HUES6 (cell line): ENCODE measurements around the gene TOGARAM2.
"Not testable (repeated sequence)": the region's sequence is repeated elsewhere in the genome, so short reads cannot be mapped to it uniquely, and the experiment has no call there.

Source experiments
- H3K27ac ChIP-seq: 2 replicates; pipeline ENCODE4 v1.7.0; 2013; ENCODE audit warnings: low read depth, mild to moderate bottlenecking, low read length, inconsistent platforms
- H3K27me3 ChIP-seq: 2 replicates; pipeline ENCODE4 v1.6.1; 2013; ENCODE audit warnings: low read length; ENCODE audit not compliant: control insufficient read depth, insufficient read depth
- H3K36me3 ChIP-seq: 2 replicates; pipeline ENCODE4 v1.6.1; 2013; ENCODE audit warnings: low read length; ENCODE audit not compliant: control insufficient read depth, insufficient read depth
- H3K4me1 ChIP-seq: 2 replicates; pipeline ENCODE4 v1.6.1; 2013; ENCODE audit warnings: low read length; ENCODE audit not compliant: control insufficient read depth, insufficient read depth
- H3K4me3 ChIP-seq: 2 replicates; pipeline ENCODE4 v1.5.1; 2013; ENCODE audit warnings: low read depth, low read length
- H3K9ac ChIP-seq: one replicate; pipeline ENCODE4 v1.6.1; 2013; ENCODE audit warnings: mild to moderate bottlenecking, low read length
- H3K9me3 ChIP-seq: 2 replicates; pipeline ENCODE4 v1.6.1; 2013; ENCODE audit warnings: low read depth, low read length; ENCODE audit not compliant: control insufficient read depth, insufficient read depth

TOGARAM2 gene

GRCh38 chr2:28977176-28977875 lies 3.8 kb upstream of the TOGARAM2 start:
- peaks cover 5% of the 10 kb centered on the region; the same call in 1 of the 2 replicates for H3K4me1 ChIP-seq
- H3K4me3 ChIP-seq: no peak overlapping the region
- H3K27me3 ChIP-seq: no peaks in the 10 kb centered on the region
- no peaks in the 10 kb centered on the region for H3K36me3 ChIP-seq
- no peak overlapping the region for H3K9ac ChIP-seq
- peaks cover 2% of the 10 kb centered on the region; the same call in 1 of the 2 replicates for H3K9me3 ChIP-seq
- H3K27ac ChIP-seq: no peak overlapping the region

GRCh38 chr2:28978001-28978400 lies 3.1 kb upstream of the TOGARAM2 start:
- not testable (repeated sequence) for H3K27me3 ChIP-seq, H3K9ac ChIP-seq, H3K9me3 ChIP-seq, H3K27ac ChIP-seq, H3K4me1 ChIP-seq, H3K4me3 ChIP-seq, H3K36me3 ChIP-seq

DNA sequence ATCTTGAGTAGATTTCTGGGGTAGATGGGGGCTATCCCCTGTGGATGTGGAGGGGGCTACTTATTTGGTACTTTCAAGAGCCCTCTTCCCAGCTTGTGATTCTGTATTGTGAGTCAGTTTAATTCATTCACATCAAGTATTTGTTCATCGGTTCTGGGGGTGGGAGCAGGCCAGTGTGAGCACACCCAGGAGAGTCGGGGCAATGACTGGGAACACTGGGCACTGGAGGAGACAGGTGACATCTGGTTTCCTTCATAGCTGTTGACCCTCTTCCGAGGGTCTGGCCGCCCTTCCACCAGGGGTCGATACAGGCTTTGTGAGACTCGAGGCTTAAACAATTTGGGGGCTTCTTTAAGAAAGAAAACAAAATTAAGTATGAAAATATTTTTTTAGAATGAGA lies 2.5 kb upstream of the TOGARAM2 start:
- no peaks in the 10 kb centered on the region for H3K27me3 ChIP-seq
- no peaks in the 10 kb centered on the region for H3K36me3 ChIP-seq
- no peak overlapping the region for H3K4me3 ChIP-seq
- no peak overlapping the region for H3K27ac ChIP-seq
- peaks cover 5% of the 10 kb centered on the region; the same call in 1 of the 2 replicates for H3K4me1 ChIP-seq
- H3K9ac ChIP-seq: no peak overlapping the region
- peaks cover 2% of the 10 kb centered on the region; the same call in 1 of the 2 replicates for H3K9me3 ChIP-seq

- Histone ChIP-seq H3K4me1 (peaks cover 5% of the 10 kb centered on the region; the same call in 1 of the 2 replicates), H3K27ac (no peak overlapping the region), H3K9me3 (peaks cover 2% of the 10 kb centered on the region; the same call in 1 of the 2 replicates), H3K36me3 (no peaks in the 10 kb centered on the region), H3K9ac (no peak overlapping the region), H3K27me3 (no peaks in the 10 kb centered on the region), H3K4me3 (no peak overlapping the region)
These were observed 2.1 kb upstream of the TOGARAM2 start for GRCh38 chr2:28979041-28979440.

- H3K27me3 ChIP-seq: no peaks in the 10 kb centered on the region
- no peaks in the 10 kb centered on the region for H3K9me3 ChIP-seq
- H3K36me3 ChIP-seq: no peaks in the 10 kb centered on the region
- H3K9ac ChIP-seq: no peak overlapping the region
- no peak overlapping the region for H3K27ac ChIP-seq
- no peak overlapping the region for H3K4me3 ChIP-seq
- peaks cover 5% of the 10 kb centered on the region; the same call in 1 of the 2 replicates for H3K4me1 ChIP-seq
These were observed 1.3 kb upstream of the TOGARAM2 start for GRCh38 chr2:28979576-28980366.

DNA sequence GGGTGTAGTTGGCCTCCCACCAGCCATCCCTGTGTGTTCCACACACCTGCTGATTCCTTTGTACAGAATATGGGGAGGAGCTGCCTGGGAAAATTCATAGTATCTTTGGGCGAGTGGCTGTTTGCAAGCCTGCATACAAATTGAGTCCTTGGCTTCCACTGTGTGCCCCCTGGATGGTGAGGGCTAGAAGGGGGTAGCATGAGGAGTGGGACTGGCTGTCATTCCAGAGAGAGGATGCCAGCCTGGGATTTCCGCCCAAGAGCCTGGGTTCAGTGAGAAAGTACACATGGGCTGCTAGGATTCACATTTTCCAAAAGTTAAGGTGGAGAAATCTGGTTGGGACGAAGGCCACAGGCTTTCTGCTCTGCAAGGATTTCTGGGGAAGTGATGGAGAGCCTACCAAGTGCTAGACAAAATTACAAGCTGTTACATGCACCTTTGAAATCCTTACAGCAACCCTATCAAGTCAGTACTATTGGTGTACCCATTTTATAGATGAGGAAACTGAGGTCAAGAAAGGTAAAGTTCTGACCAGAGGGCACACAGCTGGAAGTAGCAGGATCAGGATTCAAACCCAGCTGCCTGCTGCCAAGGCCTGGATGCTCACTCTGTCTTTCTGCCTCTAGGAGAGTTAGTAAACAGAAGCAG lies 606 bp upstream of the TOGARAM2 start:
- no peaks in the 10 kb centered on the region for H3K9me3 ChIP-seq
- no peak overlapping the region for H3K4me3 ChIP-seq
- H3K4me1 ChIP-seq: peaks cover 5% of the 10 kb centered on the region; the same call in 1 of the 2 replicates
- no peak overlapping the region for H3K9ac ChIP-seq
- no peaks in the 10 kb centered on the region for H3K27me3 ChIP-seq
- no peak overlapping the region for H3K27ac ChIP-seq
- H3K36me3 ChIP-seq: no peaks in the 10 kb centered on the region

GRCh38 chr2:28981620-28982376 lies 700 bp downstream of the TOGARAM2 start:
- no peaks in the 10 kb centered on the region for H3K9me3 ChIP-seq
- H3K27ac ChIP-seq: no peak overlapping the region
- H3K36me3 ChIP-seq: no peaks in the 10 kb centered on the region
- H3K4me1 ChIP-seq: peaks cover 3% of the 10 kb centered on the region; the same call in 1 of the 2 replicates
- no peaks in the 10 kb centered on the region for H3K27me3 ChIP-seq
- no peak overlapping the region for H3K4me3 ChIP-seq
- no peak overlapping the region for H3K9ac ChIP-seq

DNA sequence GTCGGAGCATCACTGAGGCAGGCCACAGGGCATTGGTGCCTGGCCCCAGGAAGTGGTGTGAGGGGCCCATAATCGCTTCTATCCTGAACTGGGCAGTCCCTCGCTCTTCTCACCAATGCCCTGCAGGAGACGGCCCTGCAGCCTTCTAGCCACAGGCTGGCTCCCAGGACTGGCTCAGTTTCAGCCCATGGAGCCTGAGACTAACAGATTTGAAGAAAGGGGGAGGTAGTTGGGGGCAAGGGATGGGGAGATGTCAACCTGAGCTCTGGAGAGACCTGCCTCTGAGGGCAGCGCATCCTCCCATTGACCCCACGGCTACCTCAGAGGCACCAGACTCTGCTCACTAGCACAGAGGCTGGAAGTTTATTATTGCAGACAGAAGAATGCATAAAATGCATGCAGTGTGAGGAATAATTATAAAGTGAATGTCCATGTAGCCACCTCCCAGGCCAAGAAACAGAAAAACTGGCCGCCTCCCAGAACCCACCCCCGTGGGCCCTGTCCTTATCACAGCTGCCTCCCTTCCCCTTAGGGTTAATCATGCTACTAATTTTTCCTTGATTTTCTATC lies 1.4 kb downstream of the TOGARAM2 start:
- Histone ChIP-seq H3K4me3 (no peak overlapping the region), H3K9me3 (no peaks in the 10 kb centered on the region), H3K4me1 (peaks cover 3% of the 10 kb centered on the region; the same call in 1 of the 2 replicates), H3K9ac (no peak overlapping the region), H3K36me3 (no peaks in the 10 kb centered on the region), H3K27me3 (no peaks in the 10 kb centered on the region), H3K27ac (no peak overlapping the region)

DNA sequence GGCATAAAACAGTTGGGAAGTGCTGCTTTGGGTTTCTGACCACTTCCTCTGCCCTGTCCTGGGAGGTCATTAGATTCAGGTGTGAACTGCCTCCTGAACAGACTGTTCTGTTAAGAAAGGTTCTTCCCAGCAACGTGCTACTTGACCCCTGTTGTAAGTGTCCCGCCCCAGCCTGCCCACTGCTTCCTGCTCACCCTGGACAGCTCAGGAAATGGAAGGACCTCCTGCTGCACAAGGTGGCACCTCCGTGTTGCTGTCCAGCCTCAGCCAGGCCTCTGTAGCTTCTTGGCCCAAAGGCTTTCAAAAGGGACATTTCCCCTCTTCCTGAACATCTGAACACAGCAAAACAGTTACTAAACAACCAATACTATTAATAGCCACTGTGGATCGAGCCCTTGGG lies 5.3 kb downstream of the TOGARAM2 start:
- Histone ChIP-seq H3K27me3 (no peaks in the 10 kb centered on the region), H3K36me3 (no peaks in the 10 kb centered on the region), H3K4me3 (no peak overlapping the region), H3K27ac (no peak overlapping the region), H3K4me1 (peaks cover 3% of the 10 kb centered on the region; the same call in 1 of the 2 replicates), H3K9me3 (no peaks in the 10 kb centered on the region), H3K9ac (no peak overlapping the region)

DNA sequence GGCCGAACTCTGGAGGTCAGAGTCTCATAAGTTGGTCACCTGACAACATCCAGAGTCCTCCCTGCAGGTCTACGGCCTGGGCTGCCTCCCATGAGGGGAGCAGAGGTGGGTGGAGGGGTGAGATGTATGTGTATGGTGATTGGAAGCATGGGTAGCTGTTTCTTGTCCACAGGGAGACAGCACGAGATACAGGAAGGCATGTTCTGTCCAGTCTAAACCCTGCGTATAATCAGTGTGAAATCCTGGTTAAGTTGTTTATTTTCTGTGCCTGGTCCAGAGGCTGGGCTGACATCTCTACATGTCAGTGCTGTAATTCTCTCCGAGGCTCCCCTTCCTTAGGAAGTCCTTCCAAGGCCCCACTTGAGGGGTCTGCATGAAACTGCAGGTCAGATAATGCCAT lies 8.9 kb downstream of the TOGARAM2 start:
- Histone ChIP-seq H3K4me1 (peaks cover 3% of the 10 kb centered on the region; the same call in 1 of the 2 replicates), H3K4me3 (no peak overlapping the region), H3K27ac (no peak overlapping the region), H3K9me3 (no peaks in the 10 kb centered on the region), H3K9ac (no peak overlapping the region), H3K36me3 (no peaks in the 10 kb centered on the region), H3K27me3 (no peaks in the 10 kb centered on the region)
